ENCODE measurements around the gene CD2. TPM values are rescaled to one million over a fixed set of nuclear protein-coding genes. Genes with fewer than 3 reads are reported as not detected.

The CD2 gene, protein sequence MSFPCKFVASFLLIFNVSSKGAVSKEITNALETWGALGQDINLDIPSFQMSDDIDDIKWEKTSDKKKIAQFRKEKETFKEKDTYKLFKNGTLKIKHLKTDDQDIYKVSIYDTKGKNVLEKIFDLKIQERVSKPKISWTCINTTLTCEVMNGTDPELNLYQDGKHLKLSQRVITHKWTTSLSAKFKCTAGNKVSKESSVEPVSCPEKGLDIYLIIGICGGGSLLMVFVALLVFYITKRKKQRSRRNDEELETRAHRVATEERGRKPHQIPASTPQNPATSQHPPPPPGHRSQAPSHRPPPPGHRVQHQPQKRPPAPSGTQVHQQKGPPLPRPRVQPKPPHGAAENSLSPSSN
- total RNA-seq: not detected in 2 replicates

GRCh38 chr1:116754198-116754977, at the start of gene CD2:
Gene CD2, plus strand, starts transcription at chr1:116754430. Its CDS starts 63 bp downstream, at chr1:116754493.

Other genes with a start within 250 kb of the CD2 start
- 13.8 and 15.5 TPM in 2 replicates for gene CD58, start 183.4 kb upstream of the CD2 start, total RNA-seq
- gene IGSF3, start 86.7 kb upstream of the CD2 start, total RNA-seq: 0.38 and 0.85 TPM in 2 replicates
- 31.4 and 74.1 TPM in 2 replicates for gene PTGFRN, start 155.5 kb downstream of the CD2 start, total RNA-seq
- under 0.01 TPM in 2 replicates for gene CD101, start 247.3 kb downstream of the CD2 start, total RNA-seq

Data from regular cardiac myocyte (primary cell).